SK-N-SH treated with all-trans-retinoic acid at 6 μM for 48 hours (cell line): ENCODE data around the gene DCC.

Experiments used
- ATAC-seq: fragments of 200-7000 bp; cut with Tn5 transposase; 3 replicates; pipeline ENCODE4 v1.9.1; 2020; ENCODE audit warnings: mild to moderate bottlenecking, moderate library complexity
- ARNTL ChIP-seq: fragments of 450-650 bp; formaldehyde crosslinking; IDR thresholded peaks from 2 replicates; pipeline ENCODE4 v1.5.0; 2020; ENCODE audit warnings: low read depth, mild to moderate bottlenecking, moderate library complexity, borderline replicate concordance
- BACH2 ChIP-seq: fragments of 250-450 bp; sonication (Bioruptor Pico); IDR thresholded peaks from 2 replicates; pipeline ENCODE4 v1.9.0; 2021; ENCODE audit warnings: mild to moderate bottlenecking, borderline replicate concordance
- CREB5 ChIP-seq: fragments of 250-450 bp; sonication (Bioruptor Pico); IDR thresholded peaks from 2 replicates; pipeline ENCODE4 v1.5.1; 2020; ENCODE audit warnings: low read depth, mild to moderate bottlenecking, moderate library complexity
- CSDC2 ChIP-seq: fragments of 250-450 bp; sonication (Bioruptor Pico); IDR thresholded peaks from 2 replicates; pipeline ENCODE4 v1.5.0; 2020; ENCODE audit warnings: mild to moderate bottlenecking, moderate library complexity
- CSRNP3 ChIP-seq: fragments of 250-450 bp; sonication (Bioruptor Pico); IDR thresholded peaks from 2 replicates; pipeline ENCODE4 v1.5.1; 2021; ENCODE audit warnings: mild to moderate bottlenecking, moderate library complexity
- ESRRG ChIP-seq: fragments of 250-450 bp; sonication (Bioruptor Pico); IDR thresholded peaks from 2 replicates; pipeline ENCODE4 v1.6.1; 2021; ENCODE audit warnings: mild to moderate bottlenecking
- GLIS3 ChIP-seq: fragments of 250-450 bp; sonication (Bioruptor Pico); IDR thresholded peaks from 2 replicates; pipeline ENCODE4 v1.5.0; 2020; ENCODE audit warnings: mild to moderate bottlenecking, moderate library complexity
- ISL1 ChIP-seq: fragments of 250-450 bp; sonication (Bioruptor Pico); IDR thresholded peaks from 2 replicates; pipeline ENCODE4 v2.1.2; 2022; ENCODE audit warnings: mild to moderate bottlenecking, moderate library complexity
- OSR1 ChIP-seq: fragments of 250-450 bp; sonication (Bioruptor Pico); IDR thresholded peaks from 2 replicates; pipeline ENCODE4 v1.8.0; 2022; ENCODE audit warnings: moderate library complexity, mild to moderate bottlenecking, inconsistent platforms
- PATZ1 ChIP-seq: fragments of 250-450 bp; sonication (Bioruptor Pico); IDR thresholded peaks from 2 replicates; pipeline ENCODE4 v1.8.0; 2020; ENCODE audit warnings: mild to moderate bottlenecking, moderate library complexity, borderline replicate concordance
- POU6F1 ChIP-seq: fragments of 250-450 bp; sonication (Bioruptor Pico); IDR thresholded peaks from 2 replicates; pipeline ENCODE4 v1.8.0; 2021; ENCODE audit warnings: low read depth, mild to moderate bottlenecking, moderate library complexity, borderline replicate concordance
- PPARA ChIP-seq: fragments of 250-450 bp; sonication (Bioruptor Pico); IDR thresholded peaks from 2 replicates; pipeline ENCODE4 v1.5.0; 2020; ENCODE audit warnings: mild to moderate bottlenecking, borderline replicate concordance
- RARB ChIP-seq: fragments of 250-450 bp; sonication (Bioruptor Pico); IDR thresholded peaks from 2 replicates; pipeline ENCODE4 v1.8.0; 2021; ENCODE audit warnings: mild to moderate bottlenecking, moderate library complexity
- SNAI2 ChIP-seq: fragments of 250-450 bp; sonication (Bioruptor Pico); IDR thresholded peaks from 2 replicates; pipeline ENCODE4 v1.5.0; 2020; ENCODE audit warnings: mild to moderate bottlenecking, moderate library complexity
- TCF4 ChIP-seq: fragments of 250-450 bp; sonication (Bioruptor Pico); IDR thresholded peaks from 2 replicates; pipeline ENCODE4 v1.8.0; 2021; ENCODE audit warnings: mild to moderate bottlenecking, moderate library complexity, borderline replicate concordance
- TOX ChIP-seq: fragments of 250-450 bp; sonication (Bioruptor Pico); IDR thresholded peaks from 2 replicates; pipeline ENCODE4 v1.8.0; 2021; ENCODE audit warnings: mild to moderate bottlenecking, moderate library complexity, borderline replicate concordance
- ZC3H10 ChIP-seq: fragments of 250-450 bp; sonication (Bioruptor Pico); IDR thresholded peaks from 2 replicates; pipeline ENCODE4 v1.5.1; 2021; ENCODE audit warnings: mild to moderate bottlenecking, moderate library complexity
- ZFP3 ChIP-seq: fragments of 250-450 bp; sonication (Bioruptor Pico); IDR thresholded peaks from 2 replicates; pipeline ENCODE4 v1.5.0; 2020; ENCODE audit warnings: mild to moderate bottlenecking, moderate library complexity
- ZFP30 ChIP-seq: fragments of 450-650 bp; formaldehyde crosslinking; IDR thresholded peaks from 2 replicates; pipeline ENCODE4 v1.5.0; 2022; ENCODE audit warnings: mild to moderate bottlenecking, moderate library complexity
- ZNF565 ChIP-seq: fragments of 450-650 bp; formaldehyde crosslinking; conservative IDR thresholded peaks from 2 replicates; pipeline ENCODE4 v1.5.0; 2020; ENCODE audit warnings: low read depth, mild to moderate bottlenecking, moderate library complexity
- ZNF70 ChIP-seq: fragments of 450-650 bp; formaldehyde crosslinking; IDR thresholded peaks from 2 replicates; pipeline ENCODE4 v1.5.0; 2020; ENCODE audit warnings: mild to moderate bottlenecking, moderate library complexity
- ZNF8 ChIP-seq: fragments of 450-650 bp; formaldehyde crosslinking; IDR thresholded peaks from 2 replicates; pipeline ENCODE4 v1.5.0; 2020; ENCODE audit warnings: mild to moderate bottlenecking, moderate library complexity

The DCC gene

GRCh38 chr18:53486296-53486695 is 1146.3 kb downstream of the DCC start (continued):
- TF ChIP-seq ARNTL: no peak
- no peak for TF ChIP-seq BACH2 (CRISPR knock-in tag)
- TF ChIP-seq RARB (CRISPR knock-in tag): no peak
- TF ChIP-seq, all 23 proteins: peak for 0

GRCh38 chr18:53489266-53489665 is 1149.3 kb downstream of the DCC start:
- no peak for ATAC-seq
- TF ChIP-seq PATZ1 (CRISPR knock-in tag) (no peak), PPARA (no peak), CREB5 (no peak), CSDC2 (no peak), ZNF70 (no peak), POU6F1 (no peak), ZNF8 (CRISPR knock-in tag) (no peak), ZC3H10 (CRISPR knock-in tag) (no peak), ZFP3 (no peak)

- TF ChIP-seq TCF4 (CRISPR knock-in tag): no peak
- ATAC-seq: no peak
Observed at GRCh38 chr18:53490019-53490418, 1150.0 kb downstream of the DCC start.

- TF ChIP-seq ZFP3 (no peak), ARNTL (no peak), ZNF8 (CRISPR knock-in tag) (no peak), ESRRG (CRISPR knock-in tag) (no peak)
- no peak for ATAC-seq
Observed at GRCh38 chr18:53496028-53496427, 1156.0 kb downstream of the DCC start.

GRCh38 chr18:53503914-53504441 is 1164.0 kb downstream of the DCC start:
- ATAC-seq: no peak
- TF ChIP-seq RARB (CRISPR knock-in tag) (no peak), CREB5 (no peak), SNAI2 (CRISPR knock-in tag) (no peak), GLIS3 (CRISPR knock-in tag) (no peak), ZC3H10 (CRISPR knock-in tag) (no peak), ISL1 (CRISPR knock-in tag) (no peak), ZNF565 (CRISPR knock-in tag) (no peak), PATZ1 (CRISPR knock-in tag) (no peak), ZFP30 (no peak), ESRRG (CRISPR knock-in tag) (no peak), ZFP3 (no peak), OSR1 (CRISPR knock-in tag) (no peak), ARNTL (no peak), CSRNP3 (CRISPR knock-in tag) (no peak), TOX (CRISPR knock-in tag) (no peak), TCF4 (CRISPR knock-in tag) (no peak), POU6F1 (no peak)
- TF ChIP-seq, all 23 proteins: peak for 0
